Activated T-helper 1 cell treated with anti-CD3 and anti-CD28 coated beads, Interleukin-2, amount 50 U/mL, for 16 hours (primary cell): ENCODE measurements around the gene AJUBA.
"Not testable (repeated sequence)": the region's sequence is repeated elsewhere in the genome, so short reads cannot be mapped to it uniquely, and the experiment has no call there.

ENCODE experiments used
- DNase-seq, 2 donors: peaks; one replicate each; pipeline ENCODE4 v3.0.0-alpha.2; 2020; ENCODE audit warnings: low read depth in 1 of 2, low spot score in 1 of 2

Gene AJUBA

DNA sequence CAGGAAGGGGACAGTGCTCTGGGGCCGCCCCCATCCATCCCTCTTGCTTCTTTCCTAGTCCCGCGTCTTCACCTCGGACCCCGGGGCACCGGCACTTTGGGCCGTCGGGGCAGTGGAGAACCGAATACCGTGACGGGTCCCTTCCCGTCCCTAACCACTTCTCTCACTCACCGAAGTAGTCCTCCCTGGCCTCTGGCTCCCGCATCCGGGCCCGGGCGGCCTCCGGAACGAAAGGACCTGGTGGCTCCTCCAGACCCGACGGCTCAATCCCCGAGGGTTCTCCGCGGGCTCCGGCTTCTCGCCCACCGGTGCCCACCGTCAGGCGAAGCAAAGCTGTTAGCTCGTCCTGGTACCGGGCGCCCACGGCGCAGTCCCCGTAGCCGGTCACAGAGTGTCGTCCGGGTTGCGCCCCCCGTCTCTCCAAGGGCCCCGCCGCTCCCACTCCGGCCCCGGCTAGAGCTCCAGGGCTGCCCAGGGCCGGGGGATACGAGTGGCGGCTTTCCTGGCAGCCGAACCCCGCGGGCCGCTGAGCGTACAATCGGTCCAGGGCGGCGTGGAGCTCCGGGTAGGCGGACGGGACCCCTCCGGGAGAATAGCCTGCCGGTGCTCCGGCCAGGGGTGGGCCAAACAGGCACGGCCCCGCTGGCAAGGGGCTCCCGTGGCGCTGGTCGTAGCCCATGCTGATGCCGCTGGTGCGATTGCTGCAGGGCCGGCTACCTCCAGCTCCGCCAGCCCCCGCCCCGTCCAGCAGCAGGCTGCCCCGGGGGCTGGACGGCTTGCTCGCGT, 1.1 kb downstream of the AJUBA start:
- DNase-seq, result no peak

DNA sequence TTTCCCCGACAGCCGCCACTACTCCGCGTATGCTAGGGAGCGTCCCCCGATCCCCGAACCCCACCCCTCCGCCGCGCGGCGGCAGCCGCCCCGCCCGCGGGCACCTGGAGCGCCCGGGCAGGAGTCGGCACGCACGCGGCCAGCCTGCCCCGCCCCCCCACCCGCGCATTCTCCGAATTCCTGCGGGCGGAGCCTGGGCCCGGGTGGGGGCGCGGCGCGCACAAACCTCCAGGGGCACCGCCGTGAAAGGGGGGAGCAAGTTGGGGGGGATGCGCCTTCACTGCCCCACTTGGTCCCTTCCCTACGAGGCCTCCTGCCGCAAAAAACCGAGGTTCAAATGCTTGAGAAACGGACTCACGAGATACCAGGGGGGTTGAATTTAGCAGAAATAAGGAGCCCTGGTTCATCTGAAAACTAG, 1.7 kb downstream of the AJUBA start:
- no peak for DNase-seq

- DNase-seq, result no peak
Observed at GRCh38 chr14:22979748-22980392, 2.5 kb downstream of the AJUBA start.

DNA sequence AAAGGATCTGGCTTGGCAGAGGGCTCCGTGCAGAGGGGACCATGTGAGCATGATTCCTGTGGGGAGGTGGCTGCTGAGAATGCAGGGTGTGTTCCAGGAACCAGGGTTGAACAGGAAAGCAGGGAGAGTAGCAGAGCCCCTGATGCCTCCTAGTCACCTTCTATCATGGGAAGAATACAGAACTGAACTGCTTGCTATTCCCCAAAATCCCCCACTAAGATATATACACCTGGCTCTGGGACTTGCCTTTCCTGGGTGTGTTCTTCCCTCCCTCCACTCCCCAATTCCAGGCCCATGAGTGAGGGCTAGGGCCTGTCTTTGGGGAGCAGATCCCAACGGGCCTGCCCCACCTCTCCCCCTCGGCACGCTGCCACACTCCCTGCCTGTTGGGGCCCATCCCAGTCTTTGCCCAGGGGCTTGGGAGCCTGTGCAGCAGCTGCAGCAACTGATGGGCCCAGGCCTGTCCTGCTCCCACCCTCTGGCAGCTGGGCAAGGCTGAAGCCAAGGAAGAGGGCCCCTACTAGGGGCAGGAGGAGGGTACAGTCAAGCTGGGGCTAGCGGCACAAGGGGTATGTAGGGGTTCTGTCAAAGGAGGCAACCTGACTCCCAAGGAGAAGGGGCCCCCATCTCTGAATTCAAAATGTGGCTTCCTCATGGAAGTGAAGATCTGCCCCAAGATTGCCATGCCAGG, 3.2 kb downstream of the AJUBA start:
- DNase-seq, result no peak

DNA sequence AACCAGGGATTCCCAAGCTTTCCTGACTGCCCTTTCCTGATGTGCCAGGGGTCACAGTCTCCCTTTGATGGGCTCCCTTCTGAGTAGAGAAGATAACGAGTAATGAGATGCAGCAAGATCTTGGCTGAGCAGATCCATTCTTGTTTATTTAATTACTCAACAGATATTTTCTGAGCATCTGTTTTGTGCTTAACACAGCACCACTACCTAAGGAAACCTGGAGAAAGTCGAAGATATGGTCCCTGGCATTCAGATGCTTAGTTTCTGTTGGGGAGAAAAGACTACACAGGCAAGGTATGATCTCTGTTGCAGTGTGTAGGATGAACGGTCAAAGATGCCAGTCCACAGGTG, 3.9 kb downstream of the AJUBA start:
- DNase-seq, result no peak

- DNase-seq, result no peak
Observed at GRCh38 chr14:22977684-22978486, 4.5 kb downstream of the AJUBA start.

DNA sequence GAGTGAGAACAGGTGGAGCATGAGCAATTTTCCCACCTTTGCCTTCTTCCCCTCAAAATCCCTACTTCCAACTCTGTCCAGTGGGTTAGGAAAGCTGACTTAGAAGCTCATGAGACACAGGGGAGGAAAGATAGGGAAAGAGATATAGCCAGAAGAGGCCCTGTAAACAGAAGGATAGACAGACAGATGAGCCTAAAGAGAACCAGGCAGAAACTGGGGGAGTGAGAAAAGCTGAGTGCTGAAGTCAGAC, 5.0 kb downstream of the AJUBA start:
- no peak for DNase-seq

DNA sequence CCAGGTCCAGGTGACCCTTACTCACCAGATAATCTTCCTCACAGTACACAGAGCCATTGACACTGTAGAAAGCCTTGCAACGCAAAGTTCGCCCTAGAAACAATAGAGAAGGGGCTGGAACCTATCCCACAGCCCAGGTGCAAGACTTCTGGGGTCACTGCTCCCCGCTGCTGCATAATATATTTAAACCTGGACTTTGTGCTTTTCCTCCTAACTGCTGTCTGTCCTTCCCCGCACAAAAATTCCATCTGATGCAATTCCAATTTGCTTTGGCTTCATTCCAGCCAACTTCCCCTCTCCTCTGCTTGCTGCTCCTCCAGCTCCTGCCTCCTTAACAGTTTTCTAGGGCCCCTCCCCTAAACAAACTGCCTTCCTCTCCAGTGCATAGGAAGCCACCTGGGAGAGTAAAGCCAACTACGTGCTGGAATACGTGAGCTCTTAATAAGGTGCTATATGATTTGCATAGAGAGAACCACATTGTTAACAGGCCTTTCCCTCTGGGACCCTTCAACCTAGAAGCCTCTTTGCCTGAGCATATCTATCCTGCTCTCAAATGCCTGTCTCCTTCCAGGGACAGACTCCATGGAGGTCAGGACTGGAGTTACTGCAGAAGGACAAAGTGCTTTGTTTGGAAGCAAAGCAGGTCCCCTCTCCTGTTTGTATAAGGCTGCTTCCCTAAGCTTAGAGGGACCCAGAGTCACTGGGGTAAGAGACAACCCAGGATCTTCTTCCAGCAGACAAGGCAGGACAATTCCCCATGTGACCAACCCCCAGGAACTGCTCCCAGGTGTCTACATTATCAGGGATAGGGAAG, 5.5 kb downstream of the AJUBA start:
- no peak for DNase-seq

- no peak for DNase-seq
Observed at GRCh38 chr14:22974530-22975313, 7.6 kb downstream of the AJUBA start.

GRCh38 chr14:22973217-22974032, 8.9 kb downstream of the AJUBA start:
- DNase-seq, result no peak

DNA sequence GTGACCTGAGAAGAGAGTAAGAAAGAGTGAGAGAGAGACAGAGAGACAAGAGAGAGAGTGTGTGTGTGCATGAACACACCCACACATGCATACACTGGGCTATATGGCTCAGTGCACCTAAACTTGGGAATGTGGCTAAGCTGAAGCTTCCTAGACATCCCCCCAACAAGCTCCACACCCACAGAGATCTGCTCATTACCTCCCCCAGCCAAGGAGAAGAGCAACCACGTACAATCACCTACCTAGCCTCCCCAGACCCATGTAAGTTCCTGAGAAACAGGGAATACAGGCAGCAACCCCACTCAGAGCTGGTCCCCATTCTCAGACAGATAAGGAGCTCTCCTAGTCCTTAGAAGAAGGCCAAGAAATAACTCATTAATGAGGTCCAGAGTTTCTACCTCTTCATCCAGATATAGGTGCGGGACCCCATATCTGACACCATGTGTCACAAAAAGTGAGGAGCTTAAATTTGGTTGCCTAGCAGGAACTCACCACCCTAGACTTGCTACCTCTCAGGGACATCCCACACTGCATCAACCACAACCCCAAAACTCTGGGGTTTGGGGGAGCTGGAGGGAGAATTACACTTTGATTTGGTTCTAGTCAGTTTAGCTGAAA, 9.9 kb downstream of the AJUBA start:
- no peak for DNase-seq

- no peak for DNase-seq
Observed at GRCh38 chr14:22971152-22971551, 11.2 kb downstream of the AJUBA start.

DNA sequence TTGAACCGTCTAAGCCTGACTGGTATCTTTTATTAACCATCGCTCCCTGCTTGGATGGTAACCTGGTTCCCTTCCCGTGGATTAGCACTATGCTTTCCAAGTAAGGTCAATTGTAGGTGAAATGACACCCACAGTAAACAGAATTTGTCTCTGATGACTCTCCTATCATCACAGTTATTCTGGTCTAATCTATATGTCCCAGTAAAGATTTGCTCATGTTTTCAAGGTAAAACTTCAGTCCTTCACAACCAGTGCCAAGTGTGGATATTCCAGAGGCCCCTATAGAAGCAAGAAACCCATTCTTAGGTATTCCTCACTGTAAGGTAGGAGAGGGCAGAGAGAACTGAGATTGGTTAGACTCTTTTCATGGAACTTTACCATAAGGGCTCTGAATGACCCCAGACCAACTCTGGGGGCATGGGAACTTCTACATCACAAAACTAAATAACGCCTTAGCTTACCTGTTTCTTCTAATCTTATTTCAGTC, 15.5 kb downstream of the AJUBA start:
- no peak for DNase-seq

DNA sequence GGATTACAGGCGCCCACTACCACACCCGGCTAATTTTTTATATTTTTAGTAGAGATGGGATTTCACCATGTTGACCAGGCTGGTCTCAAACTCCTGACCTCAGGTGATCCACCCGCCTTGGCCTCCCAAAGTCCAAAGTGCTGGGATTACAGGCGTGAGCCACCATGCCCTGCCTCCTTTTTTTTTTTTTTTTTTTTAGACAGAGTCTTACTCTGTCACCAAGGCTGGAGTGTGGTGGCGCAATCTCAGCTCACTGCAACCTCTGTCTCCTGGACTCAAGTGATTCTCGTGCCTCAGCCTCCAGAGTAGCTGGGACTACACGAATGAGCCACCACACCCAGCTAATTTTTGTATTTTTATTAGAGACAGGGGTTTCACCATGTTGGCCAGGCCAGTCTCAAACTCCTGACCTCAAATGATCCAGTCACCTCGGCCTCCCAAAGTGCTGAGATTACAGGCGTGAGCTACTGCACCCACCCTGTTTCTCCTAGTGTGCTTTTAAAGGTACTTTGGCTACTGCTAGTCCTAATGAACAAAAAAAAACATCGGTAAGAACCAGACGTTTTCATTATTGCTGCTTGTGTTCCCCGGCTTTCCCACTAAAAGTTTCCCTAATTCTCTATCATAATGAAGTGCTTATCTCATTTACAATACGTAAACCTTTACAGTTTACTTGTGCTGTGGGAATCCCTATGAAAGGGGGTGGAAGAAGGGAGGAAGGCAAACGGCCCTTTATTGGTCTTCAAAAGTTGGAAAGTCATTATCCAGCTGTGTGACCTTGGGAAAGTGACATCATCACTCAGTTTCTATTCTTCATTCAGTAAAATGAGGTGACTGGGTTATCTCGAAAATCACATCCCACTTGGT, 16.2 kb downstream of the AJUBA start:
- DNase-seq, result not testable (repeated sequence)

DNA sequence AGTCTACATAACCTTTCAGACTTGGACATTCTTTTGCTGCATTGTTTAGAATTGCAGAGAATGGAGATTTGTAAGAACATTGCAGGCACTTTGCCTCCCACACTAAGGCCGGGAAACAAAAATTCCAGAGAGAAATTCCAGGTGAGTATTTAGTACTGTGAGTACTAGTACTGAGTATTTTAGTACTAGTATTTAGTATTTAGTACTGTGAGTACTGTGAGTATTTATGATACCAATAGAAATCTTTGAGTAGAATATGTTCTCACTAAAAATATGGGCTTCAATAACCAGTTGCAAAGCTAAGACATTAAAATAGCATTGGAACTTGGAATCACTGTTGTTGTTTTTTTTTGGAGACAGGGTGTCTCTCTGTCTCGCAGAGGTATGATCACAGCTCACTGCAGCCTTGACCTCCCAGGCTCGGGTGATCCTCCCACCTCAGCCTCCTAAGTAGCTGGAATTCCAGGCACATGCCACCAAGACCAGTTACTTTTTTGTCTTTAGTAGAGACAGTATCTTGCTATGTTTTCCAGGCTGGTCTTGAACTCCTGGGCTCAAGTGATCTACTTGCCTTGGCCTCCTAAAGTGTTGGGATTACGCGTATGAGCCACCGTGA, 20.2 kb downstream of the AJUBA start:
- DNase-seq, result no peak

- no peak for DNase-seq
Observed at GRCh38 chr14:22955702-22956569, 26.4 kb downstream of the AJUBA start.
